ENCODE results near the gene PFN1.

The PFN1 gene

DNA sequence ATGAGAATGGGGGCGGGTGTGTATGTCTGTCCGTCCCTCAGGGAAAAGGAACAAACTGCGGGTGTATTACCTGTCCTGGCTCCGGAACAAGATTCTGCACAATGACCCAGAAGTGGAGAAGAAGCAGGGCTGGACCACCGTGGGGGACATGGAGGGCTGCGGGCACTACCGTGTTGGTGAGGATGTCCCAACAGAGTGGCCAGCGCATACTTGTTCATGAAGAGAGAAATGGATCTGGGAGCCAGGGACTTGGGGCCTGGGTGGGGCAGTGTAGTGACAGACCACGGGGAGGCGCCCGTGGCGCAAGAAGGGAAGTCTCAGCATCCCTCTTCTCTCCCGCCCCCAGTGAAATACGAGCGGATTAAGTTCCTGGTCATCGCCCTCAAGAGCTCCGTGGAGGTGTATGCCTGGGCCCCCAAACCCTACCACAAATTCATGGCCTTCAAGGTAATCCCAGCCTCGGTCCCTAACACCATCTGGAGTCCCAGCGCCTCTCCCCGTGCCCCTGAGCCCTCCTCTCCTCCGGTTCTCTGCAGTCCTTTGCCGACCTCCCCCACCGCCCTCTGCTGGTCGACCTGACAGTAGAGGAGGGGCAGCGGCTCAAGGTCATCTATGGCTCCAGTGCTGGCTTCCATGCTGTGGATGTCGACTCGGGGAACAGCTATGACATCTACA, 52.5 kb downstream of the PFN1 start:
- DNase-seq: no peak
